BLaER1 (cell line): ENCODE data around the gene CLDN7.
"Not testable (repeated sequence)": the region's sequence is repeated elsewhere in the genome, so short reads cannot be mapped to it uniquely, and the experiment has no call there.

Source experiments
- H3K27ac ChIP-seq: shearing (Covaris generic); formaldehyde crosslinking; 2 replicates; pipeline ENCODE4 v1.8.1; 2022
- H3K27me3 ChIP-seq: shearing (Covaris generic); formaldehyde crosslinking; 2 replicates; pipeline ENCODE4 v1.8.1; 2022
- H3K36me3 ChIP-seq: shearing (Covaris generic); formaldehyde crosslinking; 2 replicates; pipeline ENCODE4 v1.8.1; 2022
- H3K4me1 ChIP-seq: shearing (Covaris generic); formaldehyde crosslinking; 2 replicates; pipeline ENCODE4 v1.8.1; 2022
- H3K4me2 ChIP-seq: shearing (Covaris generic); formaldehyde crosslinking; 2 replicates; pipeline ENCODE4 v1.8.1; 2022
- H3K4me3 ChIP-seq: shearing (Covaris generic); formaldehyde crosslinking; 2 replicates; pipeline ENCODE4 v1.8.1; 2022
- H3K9ac ChIP-seq: shearing (Covaris generic); formaldehyde crosslinking; 2 replicates; pipeline ENCODE4 v1.8.1; 2022
- H3K9me3 ChIP-seq: shearing (Covaris generic); formaldehyde crosslinking; 2 replicates; pipeline ENCODE4 v1.8.1; 2022
- H4K20me1 ChIP-seq: shearing (Covaris generic); formaldehyde crosslinking; 2 replicates; pipeline ENCODE4 v1.8.1; 2022
- Cebpa-rat ChIP-seq: shearing (Covaris generic); IDR thresholded peaks from 2 replicates; pipeline ENCODE4 v1.8.1; 2022

CLDN7 gene

GRCh38 chr17:7246779-7247178 lies 15.5 kb downstream of the CLDN7 start:
- H3K4me2 ChIP-seq = no peak overlapping the region
- peaks cover 44% of the 10 kb centered on the region for H3K36me3 ChIP-seq
- H3K9ac ChIP-seq = peak overlapping the region; percentile 16; the same call in 1 of the 2 replicates
- H4K20me1 ChIP-seq = peaks cover 53% of the 10 kb centered on the region
- no peaks in the 10 kb centered on the region for H3K27me3 ChIP-seq
- no peak overlapping the region for H3K4me3 ChIP-seq
- no peak for TF ChIP-seq Cebpa-rat
- H3K27ac ChIP-seq = no peak overlapping the region
- peaks cover 30% of the 10 kb centered on the region for H3K4me1 ChIP-seq
- no peaks in the 10 kb centered on the region for H3K9me3 ChIP-seq

- not testable (repeated sequence) for H3K9ac ChIP-seq, H3K27me3 ChIP-seq, H3K4me3 ChIP-seq, H3K9me3 ChIP-seq, H3K4me2 ChIP-seq, H3K27ac ChIP-seq
- H3K36me3 ChIP-seq = peaks cover 55% of the 10 kb centered on the region
- H3K4me1 ChIP-seq = peaks cover 32% of the 10 kb centered on the region
- peaks cover 37% of the 10 kb centered on the region for H4K20me1 ChIP-seq
These were observed 18.4 kb downstream of the CLDN7 start for GRCh38 chr17:7243838-7244237.

- peak overlapping the region; percentile 82 for H3K4me2 ChIP-seq
- H3K27ac ChIP-seq = 0 out of 2 replicates have a peak overlapping the region, but pooled peaks have one; percentile 84
- H3K9ac ChIP-seq = peak overlapping the region; percentile 92
These were observed 18.9 kb downstream of the CLDN7 start for GRCh38 chr17:7243453-7243729.

GRCh38 chr17:7242717-7243452 lies 19.4 kb downstream of the CLDN7 start:
- H3K36me3 ChIP-seq = peaks cover 53% of the 10 kb centered on the region
- no peak for TF ChIP-seq Cebpa-rat
- H3K27me3 ChIP-seq = no peaks in the 10 kb centered on the region
- H3K4me1 ChIP-seq = peaks cover 25% of the 10 kb centered on the region
- H4K20me1 ChIP-seq = peaks cover 27% of the 10 kb centered on the region
- H3K9ac ChIP-seq = peak overlapping the region; percentile 92
- peak overlapping the region; percentile 84 for H3K27ac ChIP-seq
- peak overlapping the region; percentile 92 for H3K4me3 ChIP-seq
- peak overlapping the region; percentile 82 for H3K4me2 ChIP-seq
- no peaks in the 10 kb centered on the region for H3K9me3 ChIP-seq

More at GRCh38 chr17:7243453-7243729, 18.9 kb downstream of the CLDN7 start:
- H3K27me3 ChIP-seq = no peaks in the 10 kb centered on the region
- H4K20me1 ChIP-seq = peaks cover 32% of the 10 kb centered on the region
- peak overlapping the region; percentile 92 for H3K4me3 ChIP-seq
- H3K36me3 ChIP-seq = peaks cover 53% of the 10 kb centered on the region
- H3K9me3 ChIP-seq = no peaks in the 10 kb centered on the region
- peaks cover 28% of the 10 kb centered on the region for H3K4me1 ChIP-seq
- TF ChIP-seq Cebpa-rat = no peak

- peaks cover 52% of the 10 kb centered on the region for H3K36me3 ChIP-seq
- peaks cover 31% of the 10 kb centered on the region for H3K4me1 ChIP-seq
- no peaks in the 10 kb centered on the region for H3K9me3 ChIP-seq
These were observed 20.2 kb downstream of the CLDN7 start, which contains the start of gene GABARAP for GRCh38 chr17:7241783-7242716. Gene GABARAP, minus strand, starts transcription at chr17:7242449. Its CDS starts 119 bp downstream, at chr17:7242330.

GRCh38 chr17:7241090-7241733 lies 21.1 kb downstream of the CLDN7 start:
- TF ChIP-seq Cebpa-rat = no peak
- Histone ChIP-seq H3K4me3 (peak overlapping the region; percentile 92), H3K4me2 (peak overlapping the region; percentile 82), H3K36me3 (peaks cover 52% of the 10 kb centered on the region), H3K27me3 (no peaks in the 10 kb centered on the region), H4K20me1 (peaks cover 25% of the 10 kb centered on the region), H3K27ac (peak overlapping the region; percentile 84), H3K9ac (peak overlapping the region; percentile 92), H3K4me1 (peaks cover 39% of the 10 kb centered on the region), H3K9me3 (no peaks in the 10 kb centered on the region)

More at GRCh38 chr17:7241783-7242716, 20.2 kb downstream of the CLDN7 start, which contains the start of gene GABARAP:
- H3K27ac ChIP-seq = peak within 1 kb of the TSS; percentile 84
- H3K4me3 ChIP-seq = peak within 1 kb of the TSS; percentile 92
- H4K20me1 ChIP-seq = peaks cover 25% of the 10 kb centered on the region
- H3K4me2 ChIP-seq = peak within 1 kb of the TSS; percentile 82
- TF ChIP-seq Cebpa-rat = no peak
- peak within 1 kb of the TSS; percentile 92 for H3K9ac ChIP-seq
- no peaks in the 10 kb centered on the region for H3K27me3 ChIP-seq

- Histone ChIP-seq H3K4me1 (peaks cover 47% of the 10 kb centered on the region), H3K9ac (peak overlapping the region; percentile 92), H3K4me3 (peak overlapping the region; percentile 92), H3K9me3 (no peaks in the 10 kb centered on the region), H3K27ac (peak overlapping the region; percentile 84), H4K20me1 (peaks cover 27% of the 10 kb centered on the region), H3K36me3 (peaks cover 52% of the 10 kb centered on the region), H3K27me3 (no peaks in the 10 kb centered on the region), H3K4me2 (peak overlapping the region; percentile 82)
- no peak for TF ChIP-seq Cebpa-rat
These were observed 21.9 kb downstream of the CLDN7 start for GRCh38 chr17:7240375-7240774.

GRCh38 chr17:7239091-7240027 lies 22.9 kb downstream of the CLDN7 start, which contains the start of gene PHF23:
Gene PHF23, minus strand, starts transcription at chr17:7239457. Its CDS starts 178 bp downstream, at chr17:7239279.
- TF ChIP-seq Cebpa-rat = no peak
- Histone ChIP-seq H3K27me3 (no peaks in the 10 kb centered on the region), H3K4me2 (peak within 1 kb of the TSS; percentile 82), H4K20me1 (peaks cover 34% of the 10 kb centered on the region), H3K4me3 (peak within 1 kb of the TSS; percentile 92), H3K9ac (peak within 1 kb of the TSS; percentile 97), H3K36me3 (peaks cover 48% of the 10 kb centered on the region), H3K9me3 (no peaks in the 10 kb centered on the region), H3K27ac (peak within 1 kb of the TSS; percentile 95), H3K4me1 (peaks cover 56% of the 10 kb centered on the region)
